HG03558 (cell line): ENCODE data around the gene CC2D1B.

ENCODE experiments used
- ATAC-seq: cut with Tn5 transposase; IDR thresholded peaks from one replicate; pipeline ENCODE4 v1.9.1; 2021; ENCODE audit warnings: moderate number of reproducible peaks; ENCODE audit not compliant: unreplicated experiment; ENCODE audit errors: extremely low read depth

Gene CC2D1B

DNA sequence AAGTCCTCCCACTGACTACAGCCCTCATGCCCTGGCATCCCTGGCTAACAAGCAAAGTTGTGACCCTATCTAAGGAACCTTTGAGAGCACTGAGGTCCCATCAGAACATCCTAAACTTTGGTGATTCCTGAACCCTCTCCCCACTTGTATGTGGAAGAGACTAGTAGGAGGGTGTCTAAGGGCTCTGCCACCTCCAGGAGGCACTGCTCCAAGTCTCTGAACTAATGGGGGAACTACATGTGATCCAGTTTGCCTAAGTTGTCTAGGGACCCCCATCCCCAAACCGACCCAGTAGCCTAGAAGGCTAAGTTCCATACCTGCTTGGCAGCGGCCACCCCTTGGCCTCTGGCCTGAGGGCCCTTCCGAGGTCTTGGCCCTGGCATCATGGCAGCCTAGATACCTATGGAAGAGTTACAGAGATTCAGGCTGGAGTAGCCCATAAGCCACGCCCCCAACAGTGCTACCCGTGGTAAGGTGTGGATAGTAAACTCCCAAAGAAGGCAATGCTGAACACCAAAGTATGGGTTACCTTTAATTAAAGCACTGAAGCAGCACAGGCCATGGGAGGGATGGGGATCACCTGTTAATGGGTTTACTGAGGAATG is 1.7 kb downstream of the CC2D1B start:
- ATAC-seq, result no peak

- no peak for ATAC-seq
Measured at GRCh38 chr1:52360595-52360968, 5.4 kb downstream of the CC2D1B start.

DNA sequence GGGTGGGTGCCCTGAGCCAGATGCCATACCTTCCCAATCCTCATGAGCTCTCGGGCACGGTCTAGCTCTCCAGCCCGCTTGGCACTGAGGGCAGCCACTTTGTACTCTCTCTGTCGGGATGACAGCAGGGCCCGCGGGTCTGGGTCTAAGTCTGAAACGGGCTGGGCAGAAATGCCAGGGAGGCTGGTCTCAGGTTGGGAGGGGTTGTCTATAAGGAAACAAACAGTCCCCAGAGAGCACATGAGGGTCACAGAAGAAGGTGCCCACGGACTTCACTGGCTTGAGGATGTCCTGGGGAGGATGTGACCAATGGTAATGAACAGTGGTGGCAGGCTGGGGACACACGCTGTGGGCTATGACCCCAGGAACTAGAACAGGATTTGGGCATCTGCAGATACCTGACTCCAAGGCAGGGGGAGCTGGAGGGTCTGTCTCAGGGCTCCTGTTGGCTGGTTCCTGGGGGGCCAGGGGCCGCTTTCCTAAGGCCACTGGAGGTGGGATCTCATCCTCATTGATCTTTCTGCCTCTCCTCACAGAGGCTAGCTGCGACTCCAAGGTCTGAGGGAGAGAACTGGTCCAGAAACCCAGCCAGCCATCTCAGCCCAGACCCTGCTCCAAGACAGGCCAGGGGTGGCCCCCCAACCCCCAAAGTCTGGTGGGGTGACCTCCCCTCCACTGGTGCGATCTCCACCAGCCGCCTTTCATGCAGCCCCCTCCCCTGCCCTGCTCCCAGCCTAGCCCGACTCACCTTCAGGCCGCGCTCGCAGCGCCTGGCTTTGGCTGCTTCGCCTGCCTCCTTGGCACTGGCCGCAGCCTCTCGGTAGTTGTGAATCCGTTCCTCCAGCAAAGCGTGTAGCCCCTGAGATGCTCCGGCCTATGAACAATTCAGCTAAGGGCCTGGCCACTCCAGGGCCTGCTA is 6.1 kb downstream of the CC2D1B start:
- no peak for ATAC-seq

DNA sequence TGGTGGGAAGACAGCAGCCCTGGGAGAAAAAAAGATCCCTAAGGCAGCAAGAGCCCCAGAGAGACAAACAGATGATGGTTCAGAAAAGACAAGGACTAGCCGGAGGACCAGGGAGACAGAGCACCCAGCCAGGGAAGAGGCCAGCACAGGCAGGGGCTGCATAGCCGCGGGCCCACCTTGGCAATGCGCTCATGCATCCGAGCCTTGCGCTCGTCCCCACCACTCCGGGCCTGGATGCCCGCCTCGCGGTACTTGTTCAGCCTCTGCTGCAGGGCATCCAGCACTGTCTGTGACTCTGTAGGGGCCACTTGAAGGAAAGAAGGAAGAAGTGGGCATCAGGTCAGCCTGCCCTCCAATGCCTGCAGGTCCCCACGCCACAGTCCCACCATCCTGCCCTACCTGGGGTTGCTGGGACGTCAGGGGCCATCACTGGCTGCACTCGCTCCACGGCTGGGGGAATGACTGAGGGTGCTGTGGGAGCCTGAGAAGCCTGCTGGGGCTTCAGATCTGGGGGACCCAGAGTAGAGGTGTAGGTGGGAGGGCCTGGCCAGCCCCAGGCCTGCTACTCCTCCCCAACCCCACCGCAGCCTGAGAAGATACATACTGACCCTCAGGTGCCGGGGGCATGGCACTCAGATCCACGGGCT is 7.0 kb downstream of the CC2D1B start:
- ATAC-seq, result no peak

GRCh38 chr1:52357397-52357796 is 8.6 kb downstream of the CC2D1B start:
- no peak for ATAC-seq

- no peak for ATAC-seq
Measured at GRCh38 chr1:52356818-52357355, 9.1 kb downstream of the CC2D1B start.

DNA sequence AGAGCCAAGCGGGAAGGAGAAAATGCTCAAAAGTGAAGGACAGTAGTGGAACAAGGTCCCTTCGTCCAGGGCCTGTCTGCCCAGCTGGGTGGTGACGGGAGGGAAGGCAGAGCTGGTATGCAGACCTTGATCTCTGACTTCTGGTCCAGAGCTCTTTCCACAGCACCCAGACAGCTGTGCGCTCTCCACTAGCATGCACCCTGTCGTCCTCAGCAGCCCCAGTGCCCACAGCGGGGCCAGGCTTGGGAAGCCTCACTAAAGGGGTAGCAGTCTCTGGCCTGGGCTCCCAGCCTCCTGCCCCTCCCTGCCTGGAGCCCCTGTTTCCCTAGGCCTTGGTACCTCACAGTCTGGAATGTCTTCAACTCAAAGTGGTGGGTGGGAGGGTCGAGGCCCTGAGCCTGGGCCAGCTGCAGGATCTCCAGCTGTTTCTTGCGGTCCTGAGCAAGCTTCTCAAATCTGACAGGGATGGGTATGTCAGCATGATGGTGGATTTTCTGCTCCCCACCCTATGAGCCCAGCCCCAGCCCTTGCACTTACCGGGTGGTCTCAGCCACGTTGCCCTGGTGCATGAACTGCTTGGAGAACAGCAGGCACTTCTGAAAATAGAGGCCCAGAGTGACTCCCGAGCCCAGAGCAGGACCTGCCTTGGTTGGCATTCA is 10.0 kb downstream of the CC2D1B start:
- no peak for ATAC-seq

DNA sequence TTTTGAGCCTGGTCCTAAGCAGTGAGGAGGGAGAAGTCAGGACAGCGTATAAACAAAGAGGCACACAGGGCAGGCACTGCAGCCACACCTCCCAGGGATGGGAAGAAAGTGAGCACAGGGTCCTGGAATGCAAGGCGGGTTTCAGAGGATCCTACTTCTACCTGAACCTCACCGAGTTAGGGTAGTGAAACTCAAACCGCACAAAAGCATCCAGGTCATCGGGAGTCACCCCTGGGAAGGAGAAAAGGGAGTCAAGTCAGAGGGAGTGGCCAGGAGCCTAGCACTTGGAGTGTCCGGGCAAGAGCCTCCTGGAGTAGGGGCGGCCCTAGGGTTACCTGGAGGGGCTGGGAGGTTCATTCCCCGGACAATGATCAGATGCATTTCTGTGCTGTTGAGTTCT is 10.6 kb downstream of the CC2D1B start:
- ATAC-seq, result no peak

- no peak for ATAC-seq
Measured at GRCh38 chr1:52352690-52353089, 13.3 kb downstream of the CC2D1B start.

GRCh38 chr1:52348704-52349300 is 17.2 kb downstream of the CC2D1B start:
- no peak for ATAC-seq

- ATAC-seq, result no peak
Measured at GRCh38 chr1:52346653-52347052, 19.4 kb downstream of the CC2D1B start.

- ATAC-seq, result no peak
Measured at GRCh38 chr1:52345252-52345651, 20.8 kb downstream of the CC2D1B start.

- ATAC-seq, result no peak
Measured at GRCh38 chr1:52343979-52344378, 22.0 kb downstream of the CC2D1B start.

- ATAC-seq, result no peak
Measured at GRCh38 chr1:52341655-52342260, 24.2 kb downstream of the CC2D1B start.

DNA sequence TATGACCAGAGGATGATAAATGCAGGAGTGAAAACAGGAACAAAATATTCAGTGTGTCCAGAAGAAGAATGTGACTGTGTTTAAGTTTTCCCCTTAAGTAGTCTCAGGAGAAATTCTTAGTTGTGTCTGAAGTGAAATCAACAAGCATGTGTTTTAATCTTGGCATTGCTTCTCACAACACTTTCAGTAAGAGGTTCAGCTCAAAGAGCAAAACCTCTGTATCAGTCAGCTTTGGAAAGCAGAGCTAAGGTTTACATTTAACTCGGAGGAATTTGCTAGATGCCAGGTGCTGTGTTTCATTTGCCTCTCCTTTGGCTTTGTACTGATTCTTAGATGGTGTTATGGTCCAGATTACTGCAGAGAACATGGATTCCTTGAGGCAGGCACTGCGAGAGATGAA is 28.6 kb downstream of the CC2D1B start:
- ATAC-seq, result no peak

DNA sequence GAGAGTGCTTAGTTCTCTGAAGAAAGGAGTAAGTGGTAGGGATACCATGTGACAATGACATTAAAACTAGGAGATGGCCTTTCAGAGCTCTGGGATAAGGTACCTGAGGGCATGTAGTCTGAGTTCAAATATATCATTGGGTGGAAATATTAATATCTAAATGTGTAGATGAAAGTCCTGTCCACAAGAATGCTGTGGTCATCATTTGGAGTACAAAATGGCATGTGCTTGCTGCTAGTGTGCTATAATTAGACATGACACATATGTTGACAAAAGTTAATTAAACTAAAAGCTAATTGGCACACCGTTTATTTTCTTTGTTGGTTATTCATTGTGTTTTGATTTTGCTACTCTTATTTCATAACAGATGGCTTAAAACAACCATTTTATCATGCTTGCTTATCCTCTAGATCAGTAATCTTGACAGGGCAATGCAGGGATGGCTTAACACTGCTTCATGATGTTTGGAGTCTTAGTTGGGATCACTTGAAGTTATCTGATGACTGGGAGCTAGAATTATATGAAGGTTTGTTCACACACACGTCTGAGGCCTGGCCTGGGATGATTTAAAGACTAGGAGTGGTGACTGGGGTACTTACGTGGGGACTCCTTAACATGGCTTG is 31.0 kb downstream of the CC2D1B start:
- ATAC-seq, result no peak

- no peak for ATAC-seq
Measured at GRCh38 chr1:52332411-52332810, 33.6 kb downstream of the CC2D1B start.

GRCh38 chr1:52328615-52329014 is 37.4 kb downstream of the CC2D1B start:
- no peak for ATAC-seq

- ATAC-seq, result no peak
Measured at GRCh38 chr1:52325786-52326185, 40.2 kb downstream of the CC2D1B start.
